ENCODE measurements around the gene PUM2.

DNA sequence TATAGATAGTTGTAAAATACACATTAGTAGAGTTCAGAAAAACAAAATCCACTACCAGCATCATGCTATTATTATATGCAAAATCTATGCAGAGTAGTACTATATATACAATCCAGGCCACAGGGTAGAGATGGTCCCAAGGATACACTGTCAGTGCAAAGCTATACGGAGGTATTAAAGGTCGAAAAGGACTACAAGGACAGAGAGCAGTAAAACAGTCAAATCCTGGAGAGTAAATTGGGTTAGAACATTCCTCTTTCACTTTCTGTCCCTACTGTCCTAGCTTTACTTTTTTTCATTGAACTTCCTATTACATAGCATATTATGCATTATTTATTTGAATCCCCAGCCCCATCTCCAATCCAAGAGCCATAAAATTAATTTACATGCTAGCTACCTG lies 86.0 kb downstream of the PUM2 start:
- TF ChIP-seq, protein P1, sequence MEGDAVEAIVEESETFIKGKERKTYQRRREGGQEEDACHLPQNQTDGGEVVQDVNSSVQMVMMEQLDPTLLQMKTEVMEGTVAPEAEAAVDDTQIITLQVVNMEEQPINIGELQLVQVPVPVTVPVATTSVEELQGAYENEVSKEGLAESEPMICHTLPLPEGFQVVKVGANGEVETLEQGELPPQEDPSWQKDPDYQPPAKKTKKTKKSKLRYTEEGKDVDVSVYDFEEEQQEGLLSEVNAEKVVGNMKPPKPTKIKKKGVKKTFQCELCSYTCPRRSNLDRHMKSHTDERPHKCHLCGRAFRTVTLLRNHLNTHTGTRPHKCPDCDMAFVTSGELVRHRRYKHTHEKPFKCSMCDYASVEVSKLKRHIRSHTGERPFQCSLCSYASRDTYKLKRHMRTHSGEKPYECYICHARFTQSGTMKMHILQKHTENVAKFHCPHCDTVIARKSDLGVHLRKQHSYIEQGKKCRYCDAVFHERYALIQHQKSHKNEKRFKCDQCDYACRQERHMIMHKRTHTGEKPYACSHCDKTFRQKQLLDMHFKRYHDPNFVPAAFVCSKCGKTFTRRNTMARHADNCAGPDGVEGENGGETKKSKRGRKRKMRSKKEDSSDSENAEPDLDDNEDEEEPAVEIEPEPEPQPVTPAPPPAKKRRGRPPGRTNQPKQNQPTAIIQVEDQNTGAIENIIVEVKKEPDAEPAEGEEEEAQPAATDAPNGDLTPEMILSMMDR (IDR thresholded peaks at IDR 0.05), result no peak
- no peak for TF ChIP-seq POLR2A (IDR thresholded peaks at IDR 0.05)

Measured in sigmoid colon (tissue), 3 donors.